Liver (tissue), 9 donors: Measurements from ENCODE around the gene ARRDC3. TPM values are rescaled to one million over a fixed set of nuclear protein-coding genes. Genes with fewer than 3 reads are reported as not detected.
A peak's percentile ranks its signal among the peaks of the same experiment; 100 is the strongest.

Experiments used
- DNase-seq: peaks from one replicate; pipeline ENCODE4 v3.0.0-alpha.2; 2017; ENCODE audit warnings: low spot score
- H3K27ac ChIP-seq, 2 donors: one replicate each; pipeline ENCODE4 v1.7.0; 2013; ENCODE audit warnings: inconsistent platforms in 2 of 2, low read length in 2 of 2, control low read depth in 1 of 2, low read depth in 1 of 2, mild to moderate bottlenecking in 1 of 2
- H3K27me3 ChIP-seq, 4 donors: one replicate each; pipeline versions ENCODE4 v1.6.1 to v1.7.0; 2013; ENCODE audit warnings: low read length in 3 of 4, inconsistent platforms in 1 of 4, mild to moderate bottlenecking in 1 of 4, moderate library complexity in 1 of 4; ENCODE audit not compliant: control insufficient read depth in 4 of 4, insufficient read depth in 4 of 4
- H3K36me3 ChIP-seq, 4 donors: one replicate each; pipeline versions ENCODE4 v1.6.1 to v1.7.0; 2013; ENCODE audit warnings: low read length in 3 of 4, mild to moderate bottlenecking in 3 of 4, low read depth in 1 of 4, moderate library complexity in 1 of 4; ENCODE audit not compliant: control insufficient read depth in 4 of 4, insufficient read depth in 3 of 4
- H3K4me1 ChIP-seq, 4 donors: one replicate each; pipeline versions ENCODE4 v1.6.1 to v1.7.0; 2013; ENCODE audit warnings: low read length in 3 of 4, mild to moderate bottlenecking in 3 of 4, moderate library complexity in 1 of 4; ENCODE audit not compliant: control insufficient read depth in 4 of 4, insufficient read depth in 4 of 4
- H3K4me3 ChIP-seq, 3 donors: one replicate each; pipeline versions ENCODE4 v1.6.1 to v1.7.0; 2013; ENCODE audit warnings: low read length in 3 of 3, control low read depth in 1 of 3, low read depth in 1 of 3, mild to moderate bottlenecking in 1 of 3
- H3K9ac ChIP-seq, 2 donors: one replicate each; pipeline ENCODE4 v1.7.0; 2013; ENCODE audit warnings: low read length in 2 of 2, mild to moderate bottlenecking in 2 of 2, moderate library complexity in 2 of 2, control low read depth in 1 of 2, low read depth in 1 of 2
- H3K9me3 ChIP-seq, 4 donors: one replicate each; pipeline versions ENCODE4 v1.6.1 to v1.7.0; 2013; ENCODE audit warnings: low read length in 3 of 4; ENCODE audit not compliant: control insufficient read depth in 4 of 4
- ATF3 ChIP-seq: IDR thresholded peaks from 2 replicates; pipeline ENCODE4 v1.6.1; 2016; ENCODE audit warnings: antibody characterized with exemption
- CTCF ChIP-seq: fragments of 150-350 bp; IDR thresholded peaks from 2 replicates; pipeline ENCODE4 v1.5.1; 2017; ENCODE audit warnings: improper control_type of control experiment, low read depth, low read length; ENCODE audit not compliant: missing input control
- EGR1 ChIP-seq, 2 donors: IDR thresholded peaks; 2 replicates each; pipeline ENCODE4 v1.6.1; 2016 to 2018; ENCODE audit warnings: antibody characterized with exemption in 2 of 2, low read depth in 2 of 2
- FOXA1 ChIP-seq: IDR thresholded peaks from 2 replicates; pipeline ENCODE4 v1.6.1; 2016; ENCODE audit warnings: antibody characterized with exemption
- FOXA2 ChIP-seq: IDR thresholded peaks from 2 replicates; pipeline ENCODE4 v1.6.1; 2016; ENCODE audit warnings: antibody characterized with exemption
- GABPA ChIP-seq, 2 donors: IDR thresholded peaks in 1 of 2; conservative IDR thresholded peaks in 1 of 2; 2 replicates each; pipeline ENCODE4 v1.6.1; 2016; ENCODE audit warnings: antibody characterized with exemption in 2 of 2, mild to moderate bottlenecking in 1 of 2, moderate library complexity in 1 of 2
- HNF4A ChIP-seq, 2 donors: conservative IDR thresholded peaks; 2 replicates each; pipeline ENCODE4 v1.6.1; 2016; ENCODE audit warnings: antibody characterized with exemption in 2 of 2, mild to moderate bottlenecking in 2 of 2
- HNF4G ChIP-seq: IDR thresholded peaks from 2 replicates; pipeline ENCODE4 v1.6.1; 2016; ENCODE audit warnings: antibody characterized with exemption
- JUND ChIP-seq, 2 donors: IDR thresholded peaks; 2 replicates each; pipeline ENCODE4 v1.6.1; 2016; ENCODE audit warnings: antibody characterized with exemption in 2 of 2
- NR2F2 ChIP-seq: IDR thresholded peaks from 2 replicates; pipeline ENCODE4 v1.6.1; 2016; ENCODE audit warnings: antibody characterized with exemption
- RAD21 ChIP-seq, 2 donors: IDR thresholded peaks; 2 replicates each; pipeline ENCODE4 v1.6.1; 2016; ENCODE audit warnings: antibody characterized with exemption in 2 of 2, mild to moderate bottlenecking in 2 of 2
- REST ChIP-seq: IDR thresholded peaks from 2 replicates; pipeline ENCODE4 v1.6.1; 2016; ENCODE audit warnings: antibody characterized with exemption, mild to moderate bottlenecking
- RXRA ChIP-seq, 2 donors: IDR thresholded peaks; 2 replicates each; pipeline ENCODE4 v1.6.1; 2017 to 2018; ENCODE audit warnings: antibody characterized with exemption in 2 of 2, mild to moderate bottlenecking in 1 of 2
- SP1 ChIP-seq: IDR thresholded peaks from 2 replicates; pipeline ENCODE4 v1.6.1; 2018; ENCODE audit warnings: antibody characterized with exemption, mild to moderate bottlenecking
- TAF1 ChIP-seq: conservative IDR thresholded peaks from 2 replicates; pipeline ENCODE4 v1.6.1; 2016; ENCODE audit warnings: antibody characterized with exemption, mild to moderate bottlenecking
- YY1 ChIP-seq: IDR thresholded peaks from 2 replicates; pipeline ENCODE4 v1.6.1; 2016; ENCODE audit warnings: antibody characterized with exemption, mild to moderate bottlenecking
- ZBTB33 ChIP-seq: IDR thresholded peaks from 2 replicates; pipeline ENCODE4 v1.6.1; 2016; ENCODE audit warnings: antibody characterized with exemption
- WGBS: extraction: QIAGEN DNeasy Blood & Tissue Kit; methylation state at CpG from one replicate; pipeline ENCODE4 v1.1.7; 2013; 5-methylcytosine and 5-hydroxymethylcytosine counted together
- polyA plus RNA-seq, 2 donors: library from polyadenylated mRNA; stranded (reverse) in 1 of 2; unstranded in 1 of 2; fragments of 200-250 nt in 1 of 2; fragments of >200 nt in 1 of 2; fragmentation: Nextera tagmentation in 1 of 2; extraction: Ambion mirVana in 1 of 2; gene quantifications; one replicate each; pipeline versions ENCODE4 v1.2.1 to v1.2.3, GENCODE V29; 2013 to 2015
- total RNA-seq, 2 donors: library from RNA; depleted of rRNA; stranded (reverse); fragments of >200 nt; gene quantifications; one replicate each; pipeline ENCODE4 v1.2.3, GENCODE V29; 2014
- donor health status: healthy.
- donor health status: healthy.
- donor health status: healthy.
- donor health status: healthy.
- donor health status: healthy.

ARRDC3 gene
- total and polyA plus RNA-seq, 4 donors = 8.8 to 70.4 (median 34.0) TPM

- TF ChIP-seq REST = no peak
- peak; percentile 90 for TF ChIP-seq YY1
- TF ChIP-seq RAD21 (IDR thresholded peaks at IDR 0.05) = peak; percentile 90
- TF ChIP-seq HNF4G = no peak
- no peak for TF ChIP-seq FOXA2
- TF ChIP-seq ATF3 = no peak
- no peak for TF ChIP-seq FOXA1
- TF ChIP-seq NR2F2 = no peak
- TF ChIP-seq EGR1 (IDR thresholded peaks at IDR 0.05; ENCODE audit: low read depth in 2 of 2) = no peak
- peak; percentile 12 for TF ChIP-seq SP1
- no peak for TF ChIP-seq JUND (IDR thresholded peaks at IDR 0.05)
Measured at GRCh38 chr5:91419571-91420537, 36.7 kb upstream of the ARRDC3 start (continued).

GRCh38 chr5:91419136-91419535 lies 36.0 kb upstream of the ARRDC3 start:
- Histone ChIP-seq H3K9me3 (no peaks in the 10 kb centered on the region), H3K4me3 (peak overlapping the region in 2 of 3 donors; percentile 19 to 20), H3K4me1 (peaks cover 0 to 4% (median 1%) of the 10 kb centered on the region in 4 donors), H3K27ac (peak overlapping the region in 1 of 2 donors; percentile 7), H3K36me3 (no peaks in the 10 kb centered on the region), H3K27me3 (no peaks in the 10 kb centered on the region), H3K9ac (peak overlapping the region in 1 of 2 donors; percentile 39)
- no peak for DNase-seq
- no peak for TF ChIP-seq JUND (IDR thresholded peaks at IDR 0.05)
- no peak for TF ChIP-seq ATF3
- TF ChIP-seq FOXA1 = no peak
- no peak for TF ChIP-seq GABPA (IDR thresholded peaks at IDR 0.05 in 1 of 2, conservative IDR thresholded peaks at IDR 0.05 in 1 of 2)
- TF ChIP-seq YY1 = no peak
- TF ChIP-seq CTCF = no peak
- no peak for TF ChIP-seq EGR1 (IDR thresholded peaks at IDR 0.05; ENCODE audit: low read depth in 2 of 2)
- no peak for TF ChIP-seq SP1
- TF ChIP-seq REST = no peak
- TF ChIP-seq FOXA2 = no peak
- TF ChIP-seq HNF4A (conservative IDR thresholded peaks at IDR 0.05) = no peak
- no peak for TF ChIP-seq HNF4G
- no peak for TF ChIP-seq ZBTB33
- no peak for TF ChIP-seq TAF1
- TF ChIP-seq RXRA (IDR thresholded peaks at IDR 0.05) = no peak
- WGBS = 39% methylated on average over 1 of the region's 1 CpG
